Kidney glomerular epithelial cell (primary cell): ENCODE measurements around the gene TMEM107.

ENCODE experiments used
- DNase-seq: peaks from one replicate; lab custom pipeline; 2025; lab: John Stamatoyannopoulos, UW

TMEM107 gene

GRCh38 chr17:8162233-8162996, 13.8 kb downstream of the TMEM107 start, which contains the start of gene VAMP2:
TSS of gene VAMP2 (minus strand) at chr17:8162948. CDS start at chr17:8162879, 69 bp downstream.
- DNase-seq = peak; percentile 30

DNA sequence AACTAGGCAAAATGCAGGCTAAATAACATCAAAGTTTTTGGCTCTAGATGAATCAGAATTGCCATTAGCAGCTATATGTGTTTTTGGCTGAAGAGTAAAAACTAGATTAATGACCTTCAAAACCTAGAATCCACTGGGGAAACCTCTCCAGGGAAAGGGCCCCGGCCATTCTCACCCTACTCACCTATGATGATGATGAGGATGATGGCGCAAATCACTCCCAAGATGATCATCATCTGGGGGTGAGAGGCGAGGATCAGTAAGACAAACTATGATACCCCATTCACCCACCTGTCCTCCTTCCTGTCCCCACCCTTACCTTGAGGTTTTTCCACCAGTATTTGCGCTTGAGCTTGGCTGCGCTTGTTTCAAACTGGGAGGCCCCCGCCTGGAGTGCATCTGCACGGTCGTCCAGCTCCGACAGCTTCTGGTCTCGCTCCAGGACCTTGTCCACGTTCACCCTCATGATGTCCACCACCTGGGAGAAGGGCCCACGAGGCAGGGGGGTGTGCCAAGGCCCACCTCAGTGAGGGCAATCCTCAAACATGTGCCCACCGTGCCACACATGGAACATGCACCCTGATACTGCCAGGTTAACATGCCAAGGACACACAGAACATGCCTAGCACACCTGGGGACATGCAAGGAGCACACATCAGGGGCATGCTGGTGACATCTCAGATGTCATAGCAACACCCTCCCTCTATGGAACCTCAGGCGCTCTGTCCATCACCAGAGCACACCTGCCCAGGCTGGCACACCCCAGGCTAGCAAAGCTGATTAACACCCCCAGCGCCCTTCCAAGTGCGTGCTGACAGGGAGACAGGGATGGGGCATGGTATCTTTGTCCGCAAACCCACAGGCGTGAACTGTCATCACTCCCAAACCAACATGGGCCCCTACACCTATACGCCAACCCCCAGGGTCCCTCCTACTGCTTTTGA, 14.6 kb downstream of the TMEM107 start:
- DNase-seq = no peak

- DNase-seq = no peak
These were observed 15.4 kb downstream of the TMEM107 start for GRCh38 chr17:8160741-8161221.

- DNase-seq = no peak
These were observed 16.0 kb downstream of the TMEM107 start for GRCh38 chr17:8160224-8160577.

DNA sequence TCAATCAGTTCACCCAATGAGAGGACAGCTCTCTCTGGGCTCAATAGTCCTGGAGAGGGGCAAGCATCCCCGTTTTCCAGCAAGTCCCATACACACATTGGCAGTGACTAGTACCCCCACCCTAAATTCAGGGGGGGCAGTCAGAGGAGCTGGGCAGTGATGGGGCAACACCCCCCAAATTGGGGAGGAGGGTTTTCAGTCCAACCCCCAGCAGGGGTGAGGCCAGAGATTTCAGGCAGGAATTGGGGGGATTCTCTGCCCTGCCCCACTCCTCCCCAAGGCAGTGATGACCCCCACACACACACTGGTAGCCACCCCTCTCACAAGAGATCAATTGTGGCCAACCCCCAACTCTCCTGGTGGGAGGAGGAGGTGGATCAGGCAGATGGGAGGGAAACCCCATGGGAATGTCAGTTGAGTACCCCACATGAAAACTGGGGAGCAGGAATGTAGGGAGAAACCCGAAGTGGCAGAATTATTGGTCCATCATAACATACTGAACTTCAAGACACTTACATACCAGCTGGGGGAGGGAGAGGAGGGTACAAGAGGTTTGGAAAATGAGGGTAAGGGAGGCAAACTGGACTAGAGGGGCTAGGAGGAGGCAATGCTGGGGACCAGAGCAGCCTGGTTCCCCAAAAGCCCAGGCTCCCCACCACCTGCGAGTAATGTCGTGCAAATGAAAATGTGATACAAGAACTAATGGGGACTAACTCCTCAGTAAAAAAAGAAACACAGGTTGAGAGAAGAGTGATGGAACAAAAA, 16.5 kb downstream of the TMEM107 start:
- no peak for DNase-seq

DNA sequence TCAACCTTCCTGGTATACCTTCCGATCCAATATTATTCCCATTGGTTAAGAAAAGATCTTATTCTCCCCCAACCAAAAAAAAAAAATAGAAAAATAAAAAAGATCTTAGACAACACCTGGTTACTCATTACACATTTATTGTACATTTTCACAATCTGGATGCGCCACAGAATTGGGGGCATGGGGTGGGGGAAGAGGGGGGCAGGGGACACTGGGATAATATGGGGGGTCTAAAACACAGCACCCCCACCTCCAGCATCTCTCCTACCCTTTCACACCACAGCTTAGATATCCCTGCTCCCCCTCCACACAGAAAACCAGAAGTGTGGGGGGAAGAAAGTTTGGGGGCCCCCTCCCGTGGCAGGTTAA, 17.2 kb downstream of the TMEM107 start:
- no peak for DNase-seq

DNA sequence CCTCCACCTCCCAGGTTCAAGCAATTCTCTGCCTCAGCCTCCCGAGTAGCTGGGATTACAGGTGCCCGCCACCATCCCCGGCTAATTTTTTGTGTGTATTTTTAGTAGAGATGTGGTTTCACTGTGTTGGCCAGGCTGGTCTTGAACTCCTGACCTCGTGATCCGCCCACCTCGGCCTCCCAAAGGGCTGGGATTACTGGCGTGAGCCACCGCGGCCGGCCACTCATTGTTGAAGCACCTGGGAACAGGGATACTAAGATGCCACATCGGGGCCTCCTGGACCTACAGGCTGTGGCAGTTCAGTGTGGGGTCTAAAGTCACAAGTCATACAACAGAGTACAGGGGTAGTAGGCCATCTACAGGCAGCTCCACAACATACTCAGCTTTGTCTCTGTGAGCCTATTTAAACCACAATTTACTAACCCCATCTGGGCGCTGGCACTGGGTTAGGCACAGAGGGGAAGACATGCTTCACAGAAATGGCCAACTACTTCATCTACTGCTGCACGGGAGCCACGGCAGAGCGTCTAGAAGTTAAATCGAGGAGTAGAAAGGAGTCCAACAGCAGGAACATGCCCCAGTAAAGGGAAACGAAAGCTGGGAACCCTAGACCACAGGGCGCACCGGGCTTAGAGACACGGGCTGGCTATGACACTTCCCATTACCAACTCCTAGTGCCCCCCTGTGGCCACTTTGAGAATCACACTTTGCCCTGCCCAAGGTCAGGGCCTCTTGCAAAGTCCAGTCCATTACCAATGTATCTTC, 17.7 kb downstream of the TMEM107 start:
- DNase-seq = peak; percentile 60

GRCh38 chr17:8156246-8156992, 19.8 kb downstream of the TMEM107 start:
- peak; percentile 100 for DNase-seq

GRCh38 chr17:8155996-8156245, 20.3 kb downstream of the TMEM107 start:
- no peak for DNase-seq

- DNase-seq = no peak
These were observed 20.8 kb downstream of the TMEM107 start for GRCh38 chr17:8155231-8155995.

- DNase-seq = no peak
These were observed 21.5 kb downstream of the TMEM107 start for GRCh38 chr17:8154608-8155155.

DNA sequence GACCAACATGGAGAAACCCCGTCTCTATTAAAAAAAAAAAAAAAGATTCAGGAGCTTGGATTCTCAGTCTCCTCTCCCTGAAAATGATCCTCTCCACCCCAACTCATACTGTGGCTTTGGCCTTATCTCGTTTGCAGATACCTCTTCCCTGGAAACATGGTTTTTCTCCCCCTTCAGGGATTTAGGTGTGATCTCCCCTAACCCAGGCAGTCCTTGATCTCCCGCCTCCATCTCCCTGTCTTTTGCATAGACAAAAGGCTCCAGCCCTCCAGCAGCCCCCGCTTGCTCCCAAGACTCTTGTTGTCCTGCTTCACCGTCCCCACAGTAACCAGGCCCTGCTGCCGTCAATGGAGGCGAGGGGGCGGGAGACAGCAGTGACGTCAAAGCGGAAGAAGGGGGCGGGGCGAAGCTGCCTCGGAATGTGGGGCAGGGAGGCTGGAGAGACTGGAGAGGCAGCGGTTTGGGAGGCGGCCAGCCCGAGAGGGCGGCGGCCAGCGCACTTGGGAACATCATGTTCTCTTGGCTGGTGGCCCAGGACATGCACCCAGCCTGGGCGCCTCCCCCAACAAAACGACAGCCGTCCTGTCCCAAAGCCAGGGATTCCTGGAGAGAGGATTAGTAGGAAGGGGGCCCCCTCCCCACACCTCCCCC, 22.1 kb downstream of the TMEM107 start:
- DNase-seq = peak; percentile 82

- peak; percentile 99 for DNase-seq
These were observed 22.6 kb downstream of the TMEM107 start for GRCh38 chr17:8153525-8153956.

- DNase-seq = no peak
These were observed 23.1 kb downstream of the TMEM107 start for GRCh38 chr17:8153031-8153451.

- peak; percentile 75 for DNase-seq
These were observed 23.9 kb downstream of the TMEM107 start, which contains the start of gene PER1 for GRCh38 chr17:8152112-8152775. TSS of gene PER1 (minus strand) at chr17:8152404. CDS start at chr17:8150706, 1,698 bp downstream.

DNA sequence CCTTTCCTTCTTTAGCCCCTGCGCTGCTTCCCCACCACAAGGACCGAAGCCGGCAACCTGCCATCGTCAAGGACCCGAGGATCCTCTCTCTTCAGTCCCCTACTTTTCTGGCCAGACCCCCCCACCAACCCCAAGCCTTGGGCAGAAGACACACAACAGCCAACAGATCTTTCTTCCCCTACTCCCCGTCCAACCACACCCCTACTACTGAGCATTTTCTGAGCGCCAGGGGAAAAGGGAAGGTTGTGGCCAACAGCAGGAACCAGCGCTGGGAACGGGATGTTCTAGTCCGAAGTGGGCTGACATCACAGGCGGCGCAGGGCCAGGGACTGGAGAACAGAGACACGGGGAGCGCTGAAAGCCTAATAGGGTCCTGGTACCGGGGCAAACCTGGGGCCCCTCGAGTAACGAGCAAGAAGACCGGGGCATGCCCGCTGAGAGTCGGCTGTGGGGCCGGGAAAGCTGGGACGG, 24.5 kb downstream of the TMEM107 start:
- DNase-seq = peak; percentile 8

GRCh38 chr17:8151120-8151640, 25.0 kb downstream of the TMEM107 start:
- DNase-seq = peak; percentile 55
